ENCODE results near the gene RNF144B.

RNF144B gene

GRCh38 chr6:18473755-18474154, 86.6 kb downstream of the RNF144B start:
- H3K27me3 ChIP-seq: no peaks in the 10 kb centered on the region
- H3K4me3 ChIP-seq: no peak overlapping the region
- H3K36me3 ChIP-seq: peaks cover 0 to 14% (median 0%) of the 10 kb centered on the region in 11 experiments; a peak in 4 of 22 replicates
- H4K20me1 ChIP-seq: no peaks in the 10 kb centered on the region
- no peak overlapping the region for H3K9ac ChIP-seq
- H3K4me2 ChIP-seq: peak overlapping the region in 3 of 11 experiments; percentile 19 to 59 (median 48); a peak in 6 of 22 replicates
- H3K9me3 ChIP-seq (replicated peaks in 1 of 11): no peaks in the 10 kb centered on the region
- TF ChIP-seq Cebpa-rat (IDR thresholded peaks at IDR 0.05): no peak
- H3K27ac ChIP-seq: peak overlapping the region in 3 of 11 experiments; percentile 0 to 53 (median 48); a peak in 3 of 22 replicates
- H3K4me1 ChIP-seq: peaks cover 7 to 70% (median 12%) of the 10 kb centered on the region in 10 experiments; a peak in 15 of 20 replicates

DNA sequence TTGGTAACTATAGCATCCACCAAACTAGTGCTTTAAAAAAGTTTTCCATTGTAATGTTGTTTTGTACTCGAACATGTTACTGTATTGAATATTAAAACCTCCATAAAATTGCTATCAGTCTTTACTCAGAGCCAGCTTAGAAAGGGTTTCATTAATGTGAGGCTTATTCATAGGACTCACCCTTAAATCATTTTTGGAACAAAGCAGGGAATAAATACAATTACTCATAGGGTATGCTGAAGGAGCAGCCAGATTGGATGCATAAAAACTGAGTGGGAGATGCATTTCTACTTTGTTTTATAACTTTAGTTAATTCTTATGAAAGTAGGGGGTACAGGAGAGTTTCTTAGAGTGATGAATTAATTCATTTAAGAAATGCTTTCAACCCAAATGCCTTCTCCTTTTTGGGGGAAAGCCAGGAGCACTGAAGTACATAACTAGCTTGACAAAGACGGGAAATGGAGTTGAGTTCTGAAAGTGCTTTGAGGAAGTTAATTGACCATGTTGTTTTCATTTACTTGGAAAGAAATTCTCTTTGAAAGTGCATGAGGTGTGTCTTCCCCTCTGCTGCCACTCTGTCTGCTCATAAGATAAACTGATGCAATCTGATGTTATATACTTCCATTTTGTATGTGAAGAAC, 90.3 kb downstream of the RNF144B start:
- TF ChIP-seq Cebpa-rat (IDR thresholded peaks at IDR 0.05): no peak
- Histone ChIP-seq H3K4me3 (no peak overlapping the region), H3K27ac (peak overlapping the region in 6 of 11 experiments; percentile 21 to 75 (median 68); a peak in 12 of 22 replicates), H3K4me1 (peaks cover 7 to 74% (median 12%) of the 10 kb centered on the region in 10 experiments; a peak in 15 of 20 replicates), H4K20me1 (no peaks in the 10 kb centered on the region), H3K4me2 (peak overlapping the region in 7 of 11 experiments; percentile 9 to 82 (median 74); a peak in 14 of 22 replicates), H3K9ac (peak overlapping the region in 3 of 11 experiments; percentile 12 to 39 (median 31); a peak in 4 of 22 replicates), H3K36me3 (no peaks in the 10 kb centered on the region), H3K27me3 (no peaks in the 10 kb centered on the region), H3K9me3 (replicated peaks in 1 of 11) (peaks cover 0 to 15% (median 0%) of the 10 kb centered on the region in 11 experiments; a peak in 6 of 22 replicates)

- no peak overlapping the region; a peak in 1 of 22 replicates for H3K27ac ChIP-seq
- peaks cover 0 to 15% (median 0%) of the 10 kb centered on the region in 11 experiments; a peak in 6 of 22 replicates for H3K9me3 ChIP-seq (replicated peaks in 1 of 11)
- H3K27me3 ChIP-seq: no peaks in the 10 kb centered on the region
- no peak overlapping the region for H3K4me3 ChIP-seq
- no peak for TF ChIP-seq Cebpa-rat (IDR thresholded peaks at IDR 0.05)
- H4K20me1 ChIP-seq: no peaks in the 10 kb centered on the region
- H3K36me3 ChIP-seq: no peaks in the 10 kb centered on the region
- no peak overlapping the region for H3K9ac ChIP-seq
- peak overlapping the region in 2 of 11 experiments; percentile 75 to 82; a peak in 2 of 22 replicates for H3K4me2 ChIP-seq
- H3K4me1 ChIP-seq: peaks cover 7 to 62% (median 12%) of the 10 kb centered on the region in 10 experiments; a peak in 15 of 20 replicates
These were observed 91.5 kb downstream of the RNF144B start for GRCh38 chr6:18478610-18479009.

DNA sequence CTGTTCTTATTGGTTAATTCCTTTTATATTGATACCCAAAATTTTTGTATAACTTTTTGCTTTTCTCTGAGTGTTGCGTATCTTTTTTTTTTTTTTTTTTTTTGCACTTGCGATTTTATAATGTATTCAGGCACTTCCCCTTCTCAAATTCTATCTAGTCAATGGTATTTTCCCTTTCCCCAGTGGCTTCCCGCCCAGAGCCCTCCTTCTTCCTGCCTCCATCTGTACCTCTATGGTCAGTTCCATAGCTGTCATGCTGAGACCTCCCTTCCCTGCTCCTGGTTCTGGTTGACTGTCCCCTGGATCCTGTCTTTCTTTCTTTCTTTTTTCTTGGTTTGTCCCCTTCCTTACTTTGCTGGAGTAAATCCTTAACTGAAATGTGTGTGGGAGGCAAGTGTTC, 94.7 kb downstream of the RNF144B start:
- no peak overlapping the region for H3K27ac ChIP-seq
- H3K36me3 ChIP-seq: no peaks in the 10 kb centered on the region
- H3K4me2 ChIP-seq: peak overlapping the region in 3 of 11 experiments; percentile 11 to 58 (median 12); a peak in 4 of 22 replicates
- no peaks in the 10 kb centered on the region for H4K20me1 ChIP-seq
- no peaks in the 10 kb centered on the region for H3K27me3 ChIP-seq
- peaks cover 0 to 15% (median 0%) of the 10 kb centered on the region in 11 experiments; a peak in 6 of 22 replicates for H3K9me3 ChIP-seq (replicated peaks in 1 of 11)
- H3K4me3 ChIP-seq: no peak overlapping the region
- TF ChIP-seq Cebpa-rat (IDR thresholded peaks at IDR 0.05): no peak
- peaks cover 7 to 35% (median 12%) of the 10 kb centered on the region in 10 experiments; a peak in 15 of 20 replicates for H3K4me1 ChIP-seq
- no peak overlapping the region for H3K9ac ChIP-seq

- Histone ChIP-seq H3K4me3 (no peak overlapping the region), H3K9me3 (replicated peaks in 1 of 11) (peaks cover 0 to 6% (median 0%) of the 10 kb centered on the region in 11 experiments; a peak in 1 of 22 replicates)
- no peak for TF ChIP-seq Cebpa-rat (IDR thresholded peaks at IDR 0.05)
These were observed 98.7 kb downstream of the RNF144B start for GRCh38 chr6:18485660-18486435.

DNA sequence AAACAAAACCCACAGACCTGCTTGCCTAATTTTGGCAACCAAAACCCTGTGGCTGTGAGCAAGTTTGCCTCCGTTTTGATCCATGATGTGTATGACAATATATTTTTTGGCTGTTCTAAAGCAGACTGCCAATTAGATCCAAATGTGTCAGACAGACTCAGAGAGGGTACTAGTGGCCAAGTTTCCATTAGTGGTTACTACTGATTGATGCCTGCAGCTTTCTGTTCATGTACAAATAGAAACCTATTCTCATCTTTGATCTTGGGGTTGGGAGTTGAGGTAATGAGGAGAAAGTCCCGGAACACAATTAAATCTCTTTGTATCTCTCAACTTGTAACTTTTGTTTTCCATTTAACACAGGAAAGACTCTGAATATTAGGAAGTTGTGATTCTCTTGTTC, 100.9 kb downstream of the RNF144B start:
- Histone ChIP-seq H3K9me3 (replicated peaks in 1 of 11) (no peaks in the 10 kb centered on the region), H3K36me3 (no peaks in the 10 kb centered on the region), H4K20me1 (no peaks in the 10 kb centered on the region), H3K27ac (no peak overlapping the region), H3K4me3 (no peak overlapping the region), H3K9ac (no peak overlapping the region), H3K27me3 (no peaks in the 10 kb centered on the region), H3K4me2 (no peak overlapping the region), H3K4me1 (no peaks in the 10 kb centered on the region; a peak in 1 of 20 replicates)
- TF ChIP-seq Cebpa-rat (IDR thresholded peaks at IDR 0.05): no peak

More at GRCh38 chr6:18485660-18486435, 98.7 kb downstream of the RNF144B start:
- no peaks in the 10 kb centered on the region for H3K36me3 ChIP-seq
- no peak overlapping the region for H3K9ac ChIP-seq
- no peak overlapping the region for H3K4me2 ChIP-seq
- no peak overlapping the region for H3K27ac ChIP-seq
- H4K20me1 ChIP-seq: no peaks in the 10 kb centered on the region
- H3K4me1 ChIP-seq: peaks cover 0 to 12% (median 0%) of the 10 kb centered on the region in 10 experiments; a peak in 4 of 20 replicates
- no peaks in the 10 kb centered on the region for H3K27me3 ChIP-seq

GRCh38 chr6:18488526-18489270, 101.5 kb downstream of the RNF144B start:
- H4K20me1 ChIP-seq: no peaks in the 10 kb centered on the region
- no peak overlapping the region for H3K27ac ChIP-seq
- H3K4me1 ChIP-seq: peaks cover 0 to 4% (median 0%) of the 10 kb centered on the region in 10 experiments; a peak in 3 of 20 replicates
- H3K4me3 ChIP-seq: no peak overlapping the region
- H3K27me3 ChIP-seq: no peaks in the 10 kb centered on the region
- no peaks in the 10 kb centered on the region for H3K9me3 ChIP-seq (replicated peaks in 1 of 11)
- no peak overlapping the region for H3K4me2 ChIP-seq
- H3K36me3 ChIP-seq: no peaks in the 10 kb centered on the region
- no peak for TF ChIP-seq Cebpa-rat (IDR thresholded peaks at IDR 0.05)
- H3K9ac ChIP-seq: no peak overlapping the region

DNA sequence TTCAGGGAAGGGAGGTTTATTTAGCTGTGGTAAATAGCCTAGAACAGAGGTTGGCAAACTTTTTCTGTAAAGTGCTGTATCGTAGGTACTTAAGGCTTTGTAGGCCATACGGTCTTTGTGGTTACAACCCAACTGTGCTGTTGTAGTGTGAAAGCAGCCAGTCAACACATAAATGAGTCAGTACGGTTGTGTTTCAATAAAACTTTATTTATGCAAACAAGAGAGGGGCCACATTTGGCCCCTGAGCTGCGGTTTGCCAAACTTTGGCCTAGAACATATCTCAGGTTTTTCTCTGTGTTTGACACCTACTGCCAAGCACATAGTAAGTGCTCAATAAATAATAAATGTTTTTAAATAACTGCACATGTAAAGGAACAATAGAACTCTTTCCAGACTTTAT, 102.2 kb downstream of the RNF144B start:
- H3K4me2 ChIP-seq: no peak overlapping the region
- no peak overlapping the region for H3K27ac ChIP-seq
- no peak overlapping the region for H3K4me3 ChIP-seq
- H3K27me3 ChIP-seq: no peaks in the 10 kb centered on the region
- TF ChIP-seq Cebpa-rat (IDR thresholded peaks at IDR 0.05): no peak
- peaks cover 0 to 11% (median 0%) of the 10 kb centered on the region in 10 experiments; a peak in 3 of 20 replicates for H3K4me1 ChIP-seq
- no peaks in the 10 kb centered on the region for H3K9me3 ChIP-seq (replicated peaks in 1 of 11)
- no peaks in the 10 kb centered on the region for H4K20me1 ChIP-seq
- no peaks in the 10 kb centered on the region for H3K36me3 ChIP-seq
- H3K9ac ChIP-seq: no peak overlapping the region
